H9 (cell line): Measurements from ENCODE around the gene WAPL. TPM values are rescaled to one million over a fixed set of nuclear protein-coding genes. Genes with fewer than 3 reads are reported as not detected.

Experiments
- DNase-seq: peaks from one replicate; pipeline ENCODE4 v3.0.0-alpha.2; 2017
- H2AFZ ChIP-seq: one replicate; pipeline ENCODE4 v1.6.1; 2013; ENCODE audit warnings: mild to moderate bottlenecking, low read length, control low read depth, moderate library complexity
- H2AK5ac ChIP-seq: 2 replicates; pipeline ENCODE4 v1.6.1; 2013; ENCODE audit warnings: low read length, control low read depth, mixed read lengths; ENCODE audit not compliant: insufficient read length
- H2BK120ac ChIP-seq: one replicate; pipeline ENCODE4 v1.6.1; 2013; ENCODE audit warnings: low read depth, mild to moderate bottlenecking, low read length, control low read depth, inconsistent platforms; ENCODE audit not compliant: poor library complexity, severe bottlenecking
- H2BK12ac ChIP-seq: 2 replicates; pipeline ENCODE4 v1.6.1; 2013; ENCODE audit warnings: low read length, control low read depth, mixed read lengths, low read depth; ENCODE audit not compliant: insufficient read length
- H2BK15ac ChIP-seq: 2 replicates; pipeline ENCODE4 v1.6.1; 2013; ENCODE audit warnings: low read depth, low read length, control low read depth
- H2BK20ac ChIP-seq: one replicate; pipeline ENCODE4 v1.6.1; 2013; ENCODE audit warnings: low read depth, mild to moderate bottlenecking, low read length, control low read depth, inconsistent platforms; ENCODE audit not compliant: poor library complexity, severe bottlenecking
- H2BK5ac ChIP-seq: 2 replicates; pipeline ENCODE4 v1.6.1; 2013; ENCODE audit warnings: low read length, control low read depth, mixed read lengths; ENCODE audit not compliant: insufficient read length
- H3K14ac ChIP-seq: 2 replicates; pipeline ENCODE4 v1.6.1; 2013; ENCODE audit warnings: low read length, control low read depth; ENCODE audit not compliant: insufficient read depth
- H3K18ac ChIP-seq: 2 replicates; pipeline ENCODE4 v1.6.1; 2013; ENCODE audit warnings: low read depth, mild to moderate bottlenecking, mixed read lengths, low read length, control low read depth; ENCODE audit not compliant: insufficient read length
- H3K23ac ChIP-seq: 2 replicates; pipeline ENCODE4 v1.6.1; 2013; ENCODE audit warnings: low read length, control low read depth, mixed read lengths, low read depth; ENCODE audit not compliant: insufficient read length
- H3K23me2 ChIP-seq: 2 replicates; pipeline ENCODE4 v1.6.1; 2013; ENCODE audit warnings: low read depth, mild to moderate bottlenecking, mixed read lengths, low read length, control low read depth; ENCODE audit not compliant: insufficient read length, poor library complexity, severe bottlenecking
- H3K27ac ChIP-seq: 2 replicates; pipeline ENCODE4 v1.5.1; 2013; ENCODE audit warnings: low read length, control low read depth, mixed read lengths, low read depth; ENCODE audit not compliant: insufficient read length
- H3K27me3 ChIP-seq: 2 replicates; pipeline ENCODE4 v1.6.1; 2013; ENCODE audit warnings: low read length, control low read depth, inconsistent platforms; ENCODE audit not compliant: insufficient read depth
- H3K4ac ChIP-seq: 2 replicates; pipeline ENCODE4 v1.6.1; 2013; ENCODE audit warnings: low read depth, mild to moderate bottlenecking, control low read depth, inconsistent platforms, low read length, moderate library complexity
- H3K4me1 ChIP-seq: 2 replicates; pipeline ENCODE4 v1.6.1; 2013; ENCODE audit warnings: low read length, control low read depth, inconsistent platforms; ENCODE audit not compliant: insufficient read depth
- H3K4me2 ChIP-seq: 2 replicates; pipeline ENCODE4 v1.6.1; 2013; ENCODE audit warnings: low read length, control low read depth, mixed read lengths; ENCODE audit not compliant: insufficient read length, insufficient read depth
- H3K56ac ChIP-seq: 2 replicates; pipeline ENCODE4 v1.6.1; 2013; ENCODE audit warnings: low read depth, mild to moderate bottlenecking, mixed read lengths, low read length, control low read depth; ENCODE audit not compliant: insufficient read length
- H3K79me1 ChIP-seq: 2 replicates; pipeline ENCODE4 v1.6.1; 2013; ENCODE audit warnings: low read depth, mild to moderate bottlenecking, moderate library complexity, low read length, control low read depth, inconsistent platforms; ENCODE audit not compliant: insufficient read depth, poor library complexity, severe bottlenecking
- H3K79me2 ChIP-seq: 2 replicates; pipeline ENCODE4 v1.6.1; 2013; ENCODE audit warnings: low read length, control low read depth, inconsistent platforms; ENCODE audit not compliant: insufficient read depth
- H3K9ac ChIP-seq: 2 replicates; pipeline ENCODE4 v1.6.1; 2013; ENCODE audit warnings: low read length, control low read depth, mixed read lengths; ENCODE audit not compliant: insufficient read length; ENCODE audit errors: extremely low read depth
- H3K9me3 ChIP-seq: one replicate; pipeline ENCODE4 v1.6.1; 2013; ENCODE audit warnings: low read depth, low read length, inconsistent platforms; ENCODE audit not compliant: control insufficient read depth
- H3T11ph ChIP-seq: one replicate; pipeline ENCODE4 v1.6.1; 2013; ENCODE audit warnings: mild to moderate bottlenecking, low read length, control low read depth, inconsistent platforms
- H4K20me1 ChIP-seq: one replicate; pipeline ENCODE4 v1.6.1; 2013; ENCODE audit not compliant: control insufficient read depth, insufficient read length, insufficient read depth
- H4K5ac ChIP-seq: 2 replicates; pipeline ENCODE4 v1.6.1; 2013; ENCODE audit warnings: low read depth, mild to moderate bottlenecking, mixed read lengths, low read length, control low read depth; ENCODE audit not compliant: insufficient read length
- H4K8ac ChIP-seq: replicated peaks from 2 replicates; pipeline ENCODE4 v1.6.1; 2013; ENCODE audit warnings: low read length, control low read depth, mixed read lengths, low read depth; ENCODE audit not compliant: insufficient read length
- H4K91ac ChIP-seq: 2 replicates; pipeline ENCODE4 v1.6.1; 2013; ENCODE audit warnings: low read depth, mild to moderate bottlenecking, moderate library complexity, mixed read lengths, low read length, control low read depth; ENCODE audit not compliant: insufficient read length
- H3K27ac Mint-ChIP-seq, 3 experiments: 2 replicates in 2 of 3; 3 replicates in 1 of 3; pipeline ENCODE4 v1.8.0; 2020 to 2021; ENCODE audit warnings: mixed read lengths in 3 of 3, mild to moderate bottlenecking in 1 of 3, moderate library complexity in 1 of 3
- H3K27me3 Mint-ChIP-seq: 2 replicates; pipeline ENCODE4 v1.8.0; 2021; ENCODE audit warnings: low read depth, mild to moderate bottlenecking, moderate library complexity, mixed read lengths
- H3K36me3 Mint-ChIP-seq, 3 experiments: 2 replicates in 2 of 3; 3 replicates in 1 of 3; pipeline ENCODE4 v1.8.0; 2020 to 2021; ENCODE audit warnings: low read depth in 3 of 3, mixed read lengths in 3 of 3; ENCODE audit not compliant: insufficient read depth in 1 of 3
- H3K4me1 Mint-ChIP-seq, 2 experiments: 2 replicates each; pipeline ENCODE4 v1.8.0; 2020; ENCODE audit warnings: mixed read lengths in 2 of 2
- H3K4me3 Mint-ChIP-seq, 2 experiments: 2 replicates in 1 of 2; 3 replicates in 1 of 2; pipeline ENCODE4 v1.8.0; 2020 to 2021; ENCODE audit warnings: mild to moderate bottlenecking in 2 of 2, mixed read lengths in 2 of 2, moderate library complexity in 1 of 2
- H3K9me3 Mint-ChIP-seq, 2 experiments: 2 replicates in 1 of 2; 3 replicates in 1 of 2; pipeline ENCODE4 v1.8.0; 2020; ENCODE audit warnings: mild to moderate bottlenecking in 2 of 2, mixed read lengths in 2 of 2, moderate library complexity in 1 of 2
- WGBS: extraction: QIAGEN DNeasy Blood & Tissue Kit; methylation state at CpG from one replicate; pipeline ENCODE4 v1.1.7; 2013; ENCODE audit warnings: missing lambda C conversion rate, low lambda C conversion rate, mixed read lengths; ENCODE audit not compliant: insufficient read length; ENCODE audit errors: extremely low coverage; 5-methylcytosine and 5-hydroxymethylcytosine counted together
- total RNA-seq: library from RNA; stranded (reverse); gene quantifications from 2 replicates; pipeline ENCODE4 v1.2.1, GENCODE V29; 2021
- TF ChIP-seq, protein P1 (sequence below): fragments of 200-600 bp; sonication (generic); conservative IDR thresholded peaks from 3 replicates; pipeline ENCODE4 v1.8.0; 2021; ENCODE audit warnings: antibody characterized with exemption, mild to moderate bottlenecking

Gene WAPL
- total RNA-seq, 1 experiment from 2014 or later = 61.4 TPM

GRCh38 chr10:86392723-86393094 is 128.9 kb downstream of the WAPL start:
- TF ChIP-seq, protein P1, sequence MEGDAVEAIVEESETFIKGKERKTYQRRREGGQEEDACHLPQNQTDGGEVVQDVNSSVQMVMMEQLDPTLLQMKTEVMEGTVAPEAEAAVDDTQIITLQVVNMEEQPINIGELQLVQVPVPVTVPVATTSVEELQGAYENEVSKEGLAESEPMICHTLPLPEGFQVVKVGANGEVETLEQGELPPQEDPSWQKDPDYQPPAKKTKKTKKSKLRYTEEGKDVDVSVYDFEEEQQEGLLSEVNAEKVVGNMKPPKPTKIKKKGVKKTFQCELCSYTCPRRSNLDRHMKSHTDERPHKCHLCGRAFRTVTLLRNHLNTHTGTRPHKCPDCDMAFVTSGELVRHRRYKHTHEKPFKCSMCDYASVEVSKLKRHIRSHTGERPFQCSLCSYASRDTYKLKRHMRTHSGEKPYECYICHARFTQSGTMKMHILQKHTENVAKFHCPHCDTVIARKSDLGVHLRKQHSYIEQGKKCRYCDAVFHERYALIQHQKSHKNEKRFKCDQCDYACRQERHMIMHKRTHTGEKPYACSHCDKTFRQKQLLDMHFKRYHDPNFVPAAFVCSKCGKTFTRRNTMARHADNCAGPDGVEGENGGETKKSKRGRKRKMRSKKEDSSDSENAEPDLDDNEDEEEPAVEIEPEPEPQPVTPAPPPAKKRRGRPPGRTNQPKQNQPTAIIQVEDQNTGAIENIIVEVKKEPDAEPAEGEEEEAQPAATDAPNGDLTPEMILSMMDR = no peak

More at GRCh38 chr10:86392723-86393094, 128.9 kb downstream of the WAPL start:
- H3K79me1 ChIP-seq = no peaks in the 10 kb centered on the region
- H3K36me3 Mint-ChIP-seq = no peaks in the 10 kb centered on the region
- no peak overlapping the region for H2BK120ac ChIP-seq
- no peak overlapping the region for H2AK5ac ChIP-seq
- peaks cover 70% of the 10 kb centered on the region for H3K27me3 Mint-ChIP-seq
- H3K9me3 ChIP-seq = no peaks in the 10 kb centered on the region
- no CpG with 5 or more reads among the region's 7 CpGs for WGBS
- H2BK12ac ChIP-seq = no peak overlapping the region
- no peak overlapping the region for H3K27ac ChIP-seq
- no peak overlapping the region for H3K4me2 ChIP-seq
- no peak overlapping the region for H3K27ac Mint-ChIP-seq
- H3K56ac ChIP-seq = no peak overlapping the region
- no peak overlapping the region for H2BK20ac ChIP-seq
- H2AFZ ChIP-seq = no peak overlapping the region
- H3K4ac ChIP-seq = no peak overlapping the region
- no peak overlapping the region for H3K14ac ChIP-seq
- H4K5ac ChIP-seq = no peak overlapping the region
- H2BK5ac ChIP-seq = no peak overlapping the region
- no peaks in the 10 kb centered on the region for H3K79me2 ChIP-seq
- no peak overlapping the region for H4K8ac ChIP-seq
- no peak overlapping the region for H3K4me3 Mint-ChIP-seq
- H3K4me1 Mint-ChIP-seq = peaks cover 15 to 24% of the 10 kb centered on the region in 2 experiments
- H3K9ac ChIP-seq = no peak overlapping the region
- no peaks in the 10 kb centered on the region for H3K9me3 Mint-ChIP-seq
- H3K18ac ChIP-seq = no peak overlapping the region
- no peaks in the 10 kb centered on the region for H3K27me3 ChIP-seq
- H4K91ac ChIP-seq = no peak overlapping the region
- H2BK15ac ChIP-seq = no peak overlapping the region
- H3K23ac ChIP-seq = no peak overlapping the region
- H3K4me1 ChIP-seq = no peaks in the 10 kb centered on the region
- H3K23me2 ChIP-seq = peaks cover 5% of the 10 kb centered on the region
- no peak overlapping the region for H3T11ph ChIP-seq
- no peak for DNase-seq
- no peaks in the 10 kb centered on the region for H4K20me1 ChIP-seq
